GM18498 (cell line): ENCODE results near the gene CORIN.

Source experiments
- ATAC-seq: cut with Tn5 transposase; IDR thresholded peaks from one replicate; pipeline ENCODE4 v1.9.1; 2021; ENCODE audit warnings: mild to moderate bottlenecking, moderate library complexity; ENCODE audit not compliant: unreplicated experiment

CORIN gene

GRCh38 chr4:47836641-47837093 is 1.2 kb downstream of the CORIN start:
- peak; percentile 79 for ATAC-seq

- no peak for ATAC-seq
These were observed 2.4 kb downstream of the CORIN start for GRCh38 chr4:47835494-47835893.

GRCh38 chr4:47831026-47831679 is 6.7 kb downstream of the CORIN start:
- ATAC-seq: no peak

- no peak for ATAC-seq
These were observed 7.4 kb downstream of the CORIN start for GRCh38 chr4:47830265-47831025.

- no peak for ATAC-seq
These were observed 8.4 kb downstream of the CORIN start for GRCh38 chr4:47829438-47829837.

- ATAC-seq: no peak
These were observed 10.4 kb downstream of the CORIN start for GRCh38 chr4:47827343-47828047.

GRCh38 chr4:47824840-47825239 is 13.0 kb downstream of the CORIN start:
- no peak for ATAC-seq

GRCh38 chr4:47819178-47819577 is 18.7 kb downstream of the CORIN start:
- no peak for ATAC-seq

- no peak for ATAC-seq
These were observed 20.6 kb downstream of the CORIN start for GRCh38 chr4:47817275-47817674.

GRCh38 chr4:47816748-47817147 is 21.1 kb downstream of the CORIN start:
- no peak for ATAC-seq

- ATAC-seq: no peak
These were observed 23.1 kb downstream of the CORIN start for GRCh38 chr4:47814618-47815295.

- no peak for ATAC-seq
These were observed 28.1 kb downstream of the CORIN start for GRCh38 chr4:47809654-47810203.

- no peak for ATAC-seq
These were observed 33.3 kb downstream of the CORIN start for GRCh38 chr4:47804598-47804997.

- ATAC-seq: no peak
These were observed 36.3 kb downstream of the CORIN start for GRCh38 chr4:47801481-47802002.

- ATAC-seq: no peak
These were observed 39.7 kb downstream of the CORIN start for GRCh38 chr4:47798165-47798564.

GRCh38 chr4:47791965-47792364 is 45.9 kb downstream of the CORIN start:
- no peak for ATAC-seq

GRCh38 chr4:47790105-47790504 is 47.8 kb downstream of the CORIN start:
- ATAC-seq: no peak

GRCh38 chr4:47788126-47788525 is 49.7 kb downstream of the CORIN start:
- no peak for ATAC-seq

- ATAC-seq: peak; percentile 81
These were observed 50.9 kb downstream of the CORIN start for GRCh38 chr4:47786958-47787370.

GRCh38 chr4:47785153-47785552 is 52.7 kb downstream of the CORIN start:
- ATAC-seq: no peak

- no peak for ATAC-seq
These were observed 53.6 kb downstream of the CORIN start for GRCh38 chr4:47784222-47784621.
